Measurements from ENCODE around the gene PTPN4. TPM values are rescaled to one million over a fixed set of nuclear protein-coding genes. Genes with fewer than 3 reads are reported as not detected.

Gene PTPN4
- total RNA-seq, 1 experiment from 2014 or later = 8.0 TPM

DNA sequence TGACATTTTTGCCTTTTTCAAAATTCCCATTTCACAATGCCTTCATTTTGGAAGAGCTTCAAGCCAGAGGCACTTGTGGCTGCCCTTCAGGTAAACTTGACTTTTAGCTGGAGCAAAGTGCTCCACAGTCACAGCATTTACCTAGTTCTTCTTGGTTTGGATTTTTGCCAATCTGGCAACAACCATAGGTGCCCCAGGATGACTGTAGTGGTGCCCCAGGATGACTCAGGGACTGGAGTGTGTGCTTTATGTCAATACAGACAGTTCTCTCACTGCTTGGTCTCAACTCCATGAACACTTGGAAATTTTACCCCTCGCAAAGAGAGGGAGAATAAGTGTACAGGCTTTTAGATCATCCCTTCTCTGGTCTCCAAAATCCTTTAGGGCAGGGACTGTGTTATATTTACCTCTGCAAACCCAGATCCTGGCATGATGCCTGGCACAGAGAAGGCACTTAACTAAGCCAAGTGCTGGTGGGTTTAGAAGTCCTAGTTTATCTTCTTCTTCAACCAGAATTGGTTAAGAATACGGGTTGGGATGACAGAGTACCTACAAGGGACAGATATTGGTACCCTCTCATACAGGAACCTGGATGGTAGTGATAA, 15.3 kb upstream of the PTPN4 start:
- Histone ChIP-seq H3K27me3 (replicated peaks) (no peaks in the 10 kb centered on the region; the same call in 1 of the 2 replicates), H3K27ac (no peak overlapping the region), H3K9me3 (replicated peaks) (no peaks in the 10 kb centered on the region), H3K4me3 (no peak overlapping the region), H3K4me1 (replicated peaks) (peaks cover 5% of the 10 kb centered on the region), H3K36me3 (no peaks in the 10 kb centered on the region)
- DNase-seq (ENCODE audit: low read depth in 1 of 2, low spot score in 2 of 2) = no peak

GRCh38 chr2:119745566-119745965, 14.2 kb upstream of the PTPN4 start:
- no peaks in the 10 kb centered on the region for H3K9me3 ChIP-seq (replicated peaks)
- no peaks in the 10 kb centered on the region for H3K36me3 ChIP-seq
- DNase-seq (ENCODE audit: low read depth in 1 of 2, low spot score in 2 of 2) = no peak
- no peak overlapping the region for H3K4me3 ChIP-seq
- H3K4me1 ChIP-seq (replicated peaks) = peaks cover 10% of the 10 kb centered on the region
- no peaks in the 10 kb centered on the region; the same call in 1 of the 2 replicates for H3K27me3 ChIP-seq (replicated peaks)
- no peak overlapping the region for H3K27ac ChIP-seq

DNA sequence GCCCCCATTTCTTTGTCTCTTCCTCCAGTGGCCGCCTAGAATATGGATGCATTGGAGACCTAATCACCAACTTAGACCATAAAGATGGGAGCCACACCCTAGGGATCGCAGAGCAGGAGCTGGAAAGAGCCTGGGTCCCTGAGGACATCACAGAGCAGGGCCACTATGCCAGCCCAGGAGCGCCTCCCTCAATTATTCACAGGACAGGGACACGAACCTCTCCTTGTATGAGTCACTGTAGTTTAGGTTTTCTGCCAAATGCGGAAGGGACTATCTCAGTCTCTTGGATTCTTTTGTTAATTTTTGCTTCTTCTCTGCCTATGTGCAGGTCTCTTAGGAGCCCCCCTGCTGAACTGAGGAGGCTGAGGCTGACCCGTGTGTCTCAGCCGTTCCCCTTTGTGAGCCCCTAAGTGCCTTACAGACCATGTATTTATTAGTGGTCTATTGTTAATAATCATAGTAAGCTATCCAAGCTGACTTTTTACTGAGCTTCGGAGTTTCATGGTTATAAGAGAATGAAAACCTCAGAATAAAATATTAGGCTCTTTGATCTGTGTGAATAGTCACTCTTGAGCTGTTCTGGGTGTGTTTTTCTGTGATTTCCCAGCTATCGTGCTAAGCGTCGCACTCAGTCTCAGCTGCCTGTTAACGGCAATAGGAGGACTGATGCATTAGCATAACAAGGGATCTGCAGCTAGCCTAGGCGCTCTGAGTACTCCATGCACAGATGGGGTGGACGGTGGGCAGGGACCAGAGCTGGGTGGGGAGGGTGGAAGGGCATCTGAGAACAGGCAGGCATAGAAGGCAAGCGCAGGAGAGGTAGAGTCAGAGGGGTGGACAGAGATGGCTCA, 12.7 kb upstream of the PTPN4 start:
- no peak overlapping the region for H3K27ac ChIP-seq
- no peak overlapping the region for H3K4me3 ChIP-seq
- peaks cover 10% of the 10 kb centered on the region for H3K4me1 ChIP-seq (replicated peaks)
- no peaks in the 10 kb centered on the region for H3K9me3 ChIP-seq (replicated peaks)
- no peaks in the 10 kb centered on the region for H3K36me3 ChIP-seq
- DNase-seq (ENCODE audit: low read depth in 1 of 2, low spot score in 2 of 2) = no peak
- no peaks in the 10 kb centered on the region; the same call in 1 of the 2 replicates for H3K27me3 ChIP-seq (replicated peaks)

GRCh38 chr2:119748135-119748534, 11.6 kb upstream of the PTPN4 start:
- no peak for DNase-seq (ENCODE audit: low read depth in 1 of 2, low spot score in 2 of 2)
- Histone ChIP-seq H3K4me3 (no peak overlapping the region), H3K36me3 (no peaks in the 10 kb centered on the region), H3K9me3 (replicated peaks) (no peaks in the 10 kb centered on the region), H3K27me3 (replicated peaks) (no peaks in the 10 kb centered on the region; the same call in 1 of the 2 replicates), H3K27ac (no peak overlapping the region), H3K4me1 (replicated peaks) (peaks cover 10% of the 10 kb centered on the region)

- Histone ChIP-seq H3K4me3 (no peak overlapping the region), H3K36me3 (no peaks in the 10 kb centered on the region), H3K9me3 (replicated peaks) (no peaks in the 10 kb centered on the region), H3K27ac (peak overlapping the region; percentile 51), H3K4me1 (replicated peaks) (peaks cover 10% of the 10 kb centered on the region), H3K27me3 (replicated peaks) (no peaks in the 10 kb centered on the region; the same call in 1 of the 2 replicates)
- DNase-seq (ENCODE audit: low read depth in 1 of 2, low spot score in 2 of 2) = peak in 1 of 2 experiments; percentile 42
These were observed 10.2 kb upstream of the PTPN4 start for GRCh38 chr2:119749477-119750012.

- DNase-seq (ENCODE audit: low read depth in 1 of 2, low spot score in 2 of 2) = no peak
- Histone ChIP-seq H3K4me1 (replicated peaks) (peaks cover 10% of the 10 kb centered on the region), H3K36me3 (no peaks in the 10 kb centered on the region), H3K27ac (no peak overlapping the region), H3K4me3 (no peak overlapping the region), H3K9me3 (replicated peaks) (no peaks in the 10 kb centered on the region), H3K27me3 (replicated peaks) (no peaks in the 10 kb centered on the region; the same call in 1 of the 2 replicates)
These were observed 8.0 kb upstream of the PTPN4 start for GRCh38 chr2:119751706-119752105.

GRCh38 chr2:119753041-119753929, 6.4 kb upstream of the PTPN4 start:
- Histone ChIP-seq H3K27me3 (replicated peaks) (no peaks in the 10 kb centered on the region; the same call in 1 of the 2 replicates), H3K27ac (no peak overlapping the region), H3K4me1 (replicated peaks) (peaks cover 10% of the 10 kb centered on the region), H3K4me3 (no peak overlapping the region), H3K9me3 (replicated peaks) (no peaks in the 10 kb centered on the region), H3K36me3 (no peaks in the 10 kb centered on the region)
- no peak for DNase-seq (ENCODE audit: low read depth in 1 of 2, low spot score in 2 of 2)

GRCh38 chr2:119753930-119754321, 5.8 kb upstream of the PTPN4 start:
- H3K36me3 ChIP-seq = no peaks in the 10 kb centered on the region
- no peaks in the 10 kb centered on the region; the same call in 1 of the 2 replicates for H3K27me3 ChIP-seq (replicated peaks)
- no peak overlapping the region for H3K27ac ChIP-seq
- peaks cover 10% of the 10 kb centered on the region for H3K4me1 ChIP-seq (replicated peaks)
- H3K4me3 ChIP-seq = no peak overlapping the region
- H3K9me3 ChIP-seq (replicated peaks) = no peaks in the 10 kb centered on the region
- DNase-seq (ENCODE audit: low read depth in 1 of 2, low spot score in 2 of 2) = no peak

GRCh38 chr2:119755906-119756305, 3.8 kb upstream of the PTPN4 start:
- peaks cover 2% of the 10 kb centered on the region for H3K4me1 ChIP-seq (replicated peaks)
- H3K36me3 ChIP-seq = peaks cover 5% of the 10 kb centered on the region; the same call in 1 of the 2 replicates
- H3K27me3 ChIP-seq (replicated peaks) = no peaks in the 10 kb centered on the region
- no peak overlapping the region for H3K27ac ChIP-seq
- H3K4me3 ChIP-seq = no peak overlapping the region
- DNase-seq (ENCODE audit: low read depth in 1 of 2, low spot score in 2 of 2) = no peak
- no peaks in the 10 kb centered on the region for H3K9me3 ChIP-seq (replicated peaks)

GRCh38 chr2:119756837-119757236, 2.9 kb upstream of the PTPN4 start:
- Histone ChIP-seq H3K27ac (no peak overlapping the region), H3K4me3 (no peak overlapping the region), H3K9me3 (replicated peaks) (no peaks in the 10 kb centered on the region), H3K27me3 (replicated peaks) (no peaks in the 10 kb centered on the region), H3K4me1 (replicated peaks) (peaks cover 8% of the 10 kb centered on the region), H3K36me3 (peaks cover 5% of the 10 kb centered on the region; the same call in 1 of the 2 replicates)
- DNase-seq (ENCODE audit: low read depth in 1 of 2, low spot score in 2 of 2) = no peak

DNA sequence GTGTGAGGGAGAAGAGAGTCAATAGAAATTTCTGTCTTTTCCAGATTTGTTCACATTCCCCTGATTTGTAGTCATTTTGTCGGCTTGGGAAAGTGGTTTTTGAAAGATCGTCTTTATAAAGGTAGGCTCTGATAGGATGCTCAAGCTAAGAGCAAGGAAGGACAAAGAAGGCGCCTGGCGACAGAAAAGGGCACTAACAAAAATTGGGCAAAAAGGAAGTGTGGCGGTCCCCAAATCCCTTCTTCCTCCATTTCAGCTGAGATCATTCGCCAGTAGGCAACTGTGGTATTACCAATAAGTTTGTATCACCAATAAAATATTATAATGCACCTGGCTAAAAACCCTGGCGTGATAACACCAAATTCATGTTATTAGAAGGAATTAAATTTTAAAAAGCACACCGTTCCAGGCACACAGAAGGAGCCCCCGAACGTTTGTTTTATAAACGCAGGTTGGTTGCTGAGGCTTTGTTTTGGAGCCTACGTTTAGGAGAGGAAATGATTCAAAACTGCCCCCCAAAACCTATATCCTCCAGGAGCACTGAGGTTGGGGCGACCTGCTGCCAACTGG, 756 bp upstream of the PTPN4 start:
- no peak for DNase-seq (ENCODE audit: low read depth in 1 of 2, low spot score in 2 of 2)
- Histone ChIP-seq H3K4me1 (replicated peaks) (peaks cover 8% of the 10 kb centered on the region), H3K36me3 (peaks cover 5% of the 10 kb centered on the region; the same call in 1 of the 2 replicates), H3K4me3 (peak overlapping the region; percentile 67), H3K9me3 (replicated peaks) (no peaks in the 10 kb centered on the region), H3K27ac (no peak overlapping the region), H3K27me3 (replicated peaks) (no peaks in the 10 kb centered on the region)

GRCh38 chr2:119760237-119760955, 674 bp downstream of the PTPN4 start:
- no peaks in the 10 kb centered on the region for H3K9me3 ChIP-seq (replicated peaks)
- H3K4me3 ChIP-seq = peak overlapping the region; percentile 67
- H3K4me1 ChIP-seq (replicated peaks) = peaks cover 8% of the 10 kb centered on the region
- H3K27ac ChIP-seq = peak overlapping the region; percentile 38
- H3K27me3 ChIP-seq (replicated peaks) = no peaks in the 10 kb centered on the region
- H3K36me3 ChIP-seq = peaks cover 5% of the 10 kb centered on the region; the same call in 1 of the 2 replicates
- DNase-seq (ENCODE audit: low read depth in 1 of 2, low spot score in 2 of 2) = no peak

Measured in SJSA1 (cell line).